B cell (primary cell): ENCODE data around the gene TEC. TPM values are rescaled to one million over a fixed set of nuclear protein-coding genes. Genes with fewer than 3 reads are reported as not detected.

ENCODE experiments used
- ATAC-seq: fragments of 200-7000 bp; cut with Tn5 transposase; one replicate; pipeline ENCODE4 v1.10.0; 2021; ENCODE audit warnings: low read depth, mild to moderate bottlenecking, moderate number of reproducible peaks, moderate library complexity
- CTCF ChIA-PET: fragments of 350-600 bp; sonication (Branson Sonifier 250); formaldehyde crosslinking; loops from one replicate; lab custom pipeline; 2021; ENCODE audit warnings: antibody characterized with exemption, inconsistent platforms; lab: Charles Lee
- POLR2A ChIA-PET: fragments of 350-600 bp; sonication (Branson Sonifier 250); formaldehyde crosslinking; loops from one replicate; lab custom pipeline; 2021; ENCODE audit warnings: antibody characterized with exemption; lab: Charles Lee
- DNase-seq: peaks from one replicate; pipeline ENCODE4 v3.0.0; 2013
- H2AFZ ChIP-seq: 2 replicates; pipeline ENCODE4 v1.6.1; 2012; ENCODE audit warnings: mild to moderate bottlenecking, low read depth, low read length; ENCODE audit not compliant: insufficient read depth, poor library complexity, severe bottlenecking
- H3K27ac ChIP-seq, 2 donors: 1 replicate in 1 of 2; 2 replicates in 1 of 2; pipeline ENCODE4 v1.5.1; 2012 to 2013; ENCODE audit warnings: low read length in 2 of 2, mild to moderate bottlenecking in 2 of 2, moderate library complexity in 1 of 2
- H3K27me3 ChIP-seq, 4 experiments: fragments of 200-600 bp in 1 of 4; sonication (generic) in 1 of 4; replicated peaks in 1 of 4; 1 replicate in 2 of 4; 2 replicates in 2 of 4; pipeline versions ENCODE4 v1.6.1 to v1.7.0; 2013 to 2016; ENCODE audit warnings: low read length in 3 of 4, mild to moderate bottlenecking in 2 of 4, mixed read lengths in 1 of 4, moderate library complexity in 1 of 4; ENCODE audit not compliant: insufficient read depth in 4 of 4, control insufficient read depth in 3 of 4; ENCODE audit errors: control extremely low read depth in 1 of 4
- H3K36me3 ChIP-seq, 2 experiments: replicated peaks in 1 of 2; 1 replicate in 1 of 2; 2 replicates in 1 of 2; pipeline versions ENCODE4 v1.6.1 to v1.7.1; 2013; ENCODE audit warnings: low read length in 1 of 2; ENCODE audit not compliant: insufficient read depth in 2 of 2, control insufficient read depth in 1 of 2; ENCODE audit errors: control extremely low read depth in 1 of 2, extremely low read depth in 1 of 2
- H3K4me1 ChIP-seq, 2 donors: fragments of 200-600 bp in 1 of 2; sonication (generic) in 1 of 2; 1 replicate in 1 of 2; 2 replicates in 1 of 2; pipeline versions ENCODE4 v1.5.1 to v1.6.1; 2013 to 2017; ENCODE audit warnings: low read length in 2 of 2; ENCODE audit not compliant: control insufficient read depth in 2 of 2, insufficient read depth in 2 of 2
- H3K4me2 ChIP-seq: replicated peaks from 2 replicates; pipeline ENCODE3; 2012; ENCODE audit warnings: mild to moderate bottlenecking, low read depth, low read length; ENCODE audit not compliant: poor library complexity, severe bottlenecking
- H3K4me3 ChIP-seq, 5 experiments: fragments of 200-600 bp in 1 of 5; sonication (generic) in 1 of 5; 1 replicate in 3 of 5; 2 replicates in 2 of 5; pipeline versions ENCODE4 v1.5.1 to v1.7.0; 2011 to 2016; ENCODE audit warnings: low read length in 4 of 5, mild to moderate bottlenecking in 4 of 5, low read depth in 2 of 5, control low read depth in 1 of 5, moderate library complexity in 1 of 5; ENCODE audit not compliant: insufficient read depth in 1 of 5; ENCODE audit errors: control extremely low read depth in 1 of 5, extremely low read depth in 1 of 5
- H3K79me2 ChIP-seq: fragments of 200-600 bp; sonication (generic); one replicate; pipeline ENCODE4 v1.6.0; 2016; ENCODE audit warnings: low read length; ENCODE audit not compliant: control insufficient read depth, insufficient read depth
- H3K9ac ChIP-seq: fragments of 200-600 bp; sonication (generic); 2 replicates; pipeline ENCODE4 v1.6.1; 2017; ENCODE audit warnings: mild to moderate bottlenecking, low read length, moderate library complexity
- H3K9me3 ChIP-seq, 3 donors: one replicate each; pipeline versions ENCODE4 v1.6.1 to v1.7.1; 2013; ENCODE audit warnings: low read length in 2 of 3; ENCODE audit not compliant: control insufficient read depth in 2 of 3, insufficient read depth in 1 of 3; ENCODE audit errors: control extremely low read depth in 1 of 3
- H4K20me1 ChIP-seq: 2 replicates; pipeline ENCODE4 v1.6.0; 2012; ENCODE audit warnings: mild to moderate bottlenecking, low read length; ENCODE audit not compliant: insufficient read depth, control insufficient read depth, poor library complexity, severe bottlenecking
- H3K27ac Mint-ChIP-seq: one replicate; pipeline ENCODE4 v1.8.0; 2021; ENCODE audit warnings: mixed read lengths
- H3K27me3 Mint-ChIP-seq: one replicate; pipeline ENCODE4 v1.8.0; 2021; ENCODE audit warnings: mixed read lengths
- H3K4me1 Mint-ChIP-seq: one replicate; pipeline ENCODE4 v1.8.0; 2021; ENCODE audit warnings: mixed read lengths
- H3K4me3 Mint-ChIP-seq: one replicate; pipeline ENCODE4 v1.8.0; 2021; ENCODE audit warnings: mixed read lengths
- H3K9me3 Mint-ChIP-seq: one replicate; pipeline ENCODE4 v1.8.0; 2022; ENCODE audit warnings: mixed read lengths; ENCODE audit not compliant: insufficient read depth
- EZH2 ChIP-seq: IDR thresholded peaks from 2 replicates; pipeline ENCODE4 v1.6.1; 2012; ENCODE audit warnings: borderline replicate concordance, low read depth, mild to moderate bottlenecking, moderate library complexity, low read length; ENCODE audit not compliant: insufficient read depth, poor library complexity, severe bottlenecking
- WGBS: methylation state at CpG from one replicate; pipeline ENCODE4 v1.1.5; 2013; ENCODE audit warnings: missing lambda C conversion rate; ENCODE audit not compliant: insufficient coverage; 5-methylcytosine and 5-hydroxymethylcytosine counted together
- intact Hi-C: fragments of 100-400 bp; cut with micrococcal nuclease; formaldehyde crosslinking; loops from one replicate; pipeline ENCODE4 v1.10.0; 2022
- polyA plus RNA-seq: library from polyadenylated mRNA; depleted of rRNA; stranded (reverse); fragments of >200 nt; gene quantifications from 2 replicates; pipeline ENCODE4 v1.2.3, GENCODE V29; 2012
- total RNA-seq, 2 donors: library from RNA; stranded (reverse); fragments of 120-200 nt in 1 of 2; gene quantifications; 1 replicate in 1 of 2; 2 replicates in 1 of 2; pipeline versions ENCODE4 v1.2.3 to v1.2.4, GENCODE V29; 2013 to 2022
- TF ChIP-seq, protein P1 (sequence below): fragments of 200-600 bp; IDR thresholded peaks from one replicate; pipeline ENCODE4 v1.8.0; 2022; ENCODE audit warnings: antibody characterized with exemption, mild to moderate bottlenecking

TEC gene
- total and polyA plus RNA-seq, 2 donors (not counting 1 experiment from before 2014, with no cell fraction given): 2.0 to 8.3 TPM

DNA sequence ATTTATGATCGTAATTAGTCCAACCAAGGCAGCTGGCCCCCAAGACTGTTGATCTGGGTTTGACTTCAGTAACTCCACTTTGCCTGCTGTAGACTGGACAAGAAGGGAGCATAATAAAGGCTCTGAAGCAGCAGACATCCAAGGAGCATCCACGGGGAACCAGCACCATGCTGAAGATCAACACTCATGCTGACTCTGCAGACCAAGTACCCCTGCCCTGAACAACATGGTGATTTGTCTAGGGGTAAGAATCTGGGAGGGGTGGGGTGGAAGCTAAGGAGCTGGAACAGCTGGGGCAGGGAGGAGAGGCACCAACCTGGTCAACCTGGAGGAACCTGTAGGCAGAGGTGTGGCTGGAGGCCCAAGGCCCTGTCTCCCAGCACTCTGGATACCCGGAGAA lies 2.1 kb downstream of the TEC start:
- Histone ChIP-seq H3K4me2 (no peak overlapping the region), H3K4me1 (peaks cover 11 to 16% of the 10 kb centered on the region in 2 donors), H3K27ac (no peak overlapping the region), H3K9ac (no peak overlapping the region), H3K9me3 (no peaks in the 10 kb centered on the region), H4K20me1 (peaks cover 5% of the 10 kb centered on the region), H2AFZ (no peak overlapping the region), H3K79me2 (peaks cover 48% of the 10 kb centered on the region), H3K36me3 (no peaks in the 10 kb centered on the region), H3K27me3 (no peaks in the 10 kb centered on the region), H3K4me3 (no peak overlapping the region)
- no peak for ATAC-seq
- CTCF ChIA-PET: no interaction called here
- WGBS: 100% methylated on average over 2 of the region's 3 CpGs
- TF ChIP-seq, protein P1, sequence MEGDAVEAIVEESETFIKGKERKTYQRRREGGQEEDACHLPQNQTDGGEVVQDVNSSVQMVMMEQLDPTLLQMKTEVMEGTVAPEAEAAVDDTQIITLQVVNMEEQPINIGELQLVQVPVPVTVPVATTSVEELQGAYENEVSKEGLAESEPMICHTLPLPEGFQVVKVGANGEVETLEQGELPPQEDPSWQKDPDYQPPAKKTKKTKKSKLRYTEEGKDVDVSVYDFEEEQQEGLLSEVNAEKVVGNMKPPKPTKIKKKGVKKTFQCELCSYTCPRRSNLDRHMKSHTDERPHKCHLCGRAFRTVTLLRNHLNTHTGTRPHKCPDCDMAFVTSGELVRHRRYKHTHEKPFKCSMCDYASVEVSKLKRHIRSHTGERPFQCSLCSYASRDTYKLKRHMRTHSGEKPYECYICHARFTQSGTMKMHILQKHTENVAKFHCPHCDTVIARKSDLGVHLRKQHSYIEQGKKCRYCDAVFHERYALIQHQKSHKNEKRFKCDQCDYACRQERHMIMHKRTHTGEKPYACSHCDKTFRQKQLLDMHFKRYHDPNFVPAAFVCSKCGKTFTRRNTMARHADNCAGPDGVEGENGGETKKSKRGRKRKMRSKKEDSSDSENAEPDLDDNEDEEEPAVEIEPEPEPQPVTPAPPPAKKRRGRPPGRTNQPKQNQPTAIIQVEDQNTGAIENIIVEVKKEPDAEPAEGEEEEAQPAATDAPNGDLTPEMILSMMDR: no peak
- Mint-ChIP-seq H3K9me3 (no peaks in the 10 kb centered on the region), H3K27ac (no peak overlapping the region), H3K4me3 (peak overlapping the region; percentile 99), H3K27me3 (no peaks in the 10 kb centered on the region), H3K4me1 (peaks cover 37% of the 10 kb centered on the region)
- POLR2A ChIA-PET: no interaction called here
- intact Hi-C loops: no loop called here
- no peak for DNase-seq

DNA sequence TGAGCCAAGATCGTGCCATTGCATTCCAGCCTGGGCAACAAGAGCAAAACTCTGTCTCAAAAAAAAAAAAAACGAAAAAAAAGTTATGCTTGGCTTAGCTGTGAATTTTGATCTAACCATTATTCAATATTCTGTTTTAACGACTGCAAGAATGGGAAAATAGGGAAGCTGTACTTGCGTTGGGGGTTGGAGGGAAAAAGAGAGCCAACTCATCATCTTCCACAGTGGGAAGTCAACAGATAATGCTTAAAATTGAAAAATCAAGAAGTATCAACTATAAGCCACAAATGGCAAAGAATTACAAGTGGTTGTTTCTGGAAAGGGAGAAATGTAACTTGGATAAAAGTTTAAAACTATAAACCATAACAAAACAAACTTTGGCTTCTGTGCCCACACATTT lies 2.9 kb downstream of the TEC start:
- Histone ChIP-seq H2AFZ (no peak overlapping the region), H3K36me3 (no peaks in the 10 kb centered on the region), H4K20me1 (peaks cover 5% of the 10 kb centered on the region), H3K4me2 (no peak overlapping the region), H3K27ac (no peak overlapping the region), H3K9ac (no peak overlapping the region), H3K4me1 (peaks cover 12 to 16% of the 10 kb centered on the region in 2 donors), H3K79me2 (peaks cover 53% of the 10 kb centered on the region), H3K27me3 (no peaks in the 10 kb centered on the region), H3K9me3 (no peaks in the 10 kb centered on the region), H3K4me3 (no peak overlapping the region)
- intact Hi-C loops: no loop called here
- POLR2A ChIA-PET: no interaction called here
- no peak for ATAC-seq
- no peak for DNase-seq
- 80% methylated on average over 1 of the region's 4 CpGs for WGBS
- Mint-ChIP-seq H3K9me3 (no peaks in the 10 kb centered on the region), H3K27ac (no peak overlapping the region), H3K27me3 (no peaks in the 10 kb centered on the region), H3K4me3 (no peak overlapping the region), H3K4me1 (peaks cover 39% of the 10 kb centered on the region)
- TF ChIP-seq, protein P1: no peak
- no peak for TF ChIP-seq EZH2
- CTCF ChIA-PET: interaction anchor here (1.3 kb wide), 1 partner anchor 9 kb away, joined by 4 read pairs; no protein-coding TSS in a partner anchor
